ENCODE measurements around the gene FPR2.

The FPR2 gene
- total RNA-seq, result 0.67 to 223 (median 9.4) reads per million in 18 experiments

GRCh38 chr19:51760697-51761356 lies at the start of gene FPR2:
FPR2 (plus strand) TSS chr19:51761180; CDS start chr19:51768659, 7,479 bp downstream.
- no peak for DNase-seq

DNA sequence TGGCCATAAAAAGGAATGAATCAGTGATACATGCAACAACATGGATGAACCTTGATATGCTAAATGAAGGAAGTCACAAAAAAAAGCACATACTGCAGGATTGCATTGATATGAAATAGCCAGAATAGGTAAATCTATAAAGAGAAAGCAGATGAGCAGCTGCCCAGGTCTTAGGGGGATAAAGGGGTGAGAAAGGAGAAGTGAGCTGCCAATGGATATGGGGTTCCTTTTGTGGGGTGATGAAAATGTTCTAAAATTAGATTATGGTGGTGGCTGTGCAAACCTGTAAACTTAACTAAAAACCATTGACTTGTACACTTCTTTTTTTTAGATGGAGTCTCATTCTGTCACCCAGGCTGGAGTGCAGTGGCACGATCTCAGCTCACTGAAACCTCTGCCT lies 49.3 kb upstream of the FPR2 start:
- DNase-seq, result no peak

- DNase-seq, result peak; percentile 7 to 11
Measured at GRCh38 chr19:51712461-51713081, 48.4 kb upstream of the FPR2 start.

GRCh38 chr19:51713319-51714285 lies 47.4 kb upstream of the FPR2 start:
- no peak for DNase-seq

DNA sequence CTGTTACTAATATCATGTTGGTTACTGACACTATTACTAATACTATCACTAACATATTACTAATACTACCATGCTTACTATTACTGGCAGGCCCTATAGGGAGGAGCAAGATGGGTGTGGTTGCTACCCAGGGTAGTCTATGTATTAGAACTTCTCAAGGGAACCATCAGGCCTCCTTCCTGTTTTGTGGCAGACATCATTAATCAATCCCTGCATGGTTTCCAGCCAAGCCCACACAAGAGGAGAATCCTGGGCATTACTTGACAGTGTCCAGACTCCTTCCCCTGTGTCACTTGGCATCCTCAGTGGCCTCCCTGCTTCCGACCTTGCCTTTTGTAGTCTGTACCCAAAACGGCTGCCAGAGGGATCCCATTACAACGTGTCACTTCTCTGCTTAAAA lies 46.1 kb upstream of the FPR2 start:
- peak; percentile 37 to 57 for DNase-seq

- no peak for DNase-seq
Measured at GRCh38 chr19:51715850-51716249, 45.1 kb upstream of the FPR2 start.

DNA sequence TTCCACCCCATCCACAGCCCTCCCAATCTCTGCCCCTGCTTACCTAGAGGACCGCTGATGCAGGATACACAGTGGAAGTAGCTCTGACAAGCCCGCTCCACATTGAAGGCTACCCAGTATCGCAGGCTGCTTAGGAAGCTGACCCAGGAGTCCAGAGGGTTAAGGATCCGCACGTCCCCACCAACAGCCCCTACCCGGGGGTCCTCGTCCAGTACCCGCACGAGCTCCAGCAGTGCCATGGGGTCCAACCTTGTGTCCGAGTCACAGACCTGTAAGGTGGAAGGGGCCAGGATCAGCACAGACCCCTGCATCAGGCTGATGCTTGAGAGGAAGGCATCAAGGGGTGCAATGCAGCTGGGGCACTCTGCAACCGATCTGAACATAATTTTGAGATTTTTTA lies 44.1 kb upstream of the FPR2 start:
- no peak for DNase-seq

GRCh38 chr19:51719251-51719988 lies 41.6 kb upstream of the FPR2 start:
- no peak for DNase-seq

DNA sequence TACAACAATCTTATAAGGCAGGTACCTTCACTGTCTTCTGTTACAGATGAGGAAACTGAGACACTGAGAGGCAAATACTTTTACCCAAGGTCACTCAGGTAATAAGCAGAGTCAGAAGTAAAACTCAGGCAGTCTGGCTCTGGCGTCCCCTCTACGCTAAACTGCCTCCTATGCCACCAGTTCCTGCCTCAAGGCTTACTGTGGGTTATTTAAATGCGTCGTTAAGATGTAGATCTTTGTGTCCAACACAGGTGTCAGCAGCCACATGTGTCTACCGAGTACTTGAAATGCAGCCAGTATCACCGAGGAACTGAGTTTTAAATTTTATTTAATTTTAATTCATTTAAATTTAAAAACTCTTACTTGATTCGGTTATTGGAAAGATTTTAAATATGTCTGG lies 39.1 kb upstream of the FPR2 start:
- no peak for DNase-seq

DNA sequence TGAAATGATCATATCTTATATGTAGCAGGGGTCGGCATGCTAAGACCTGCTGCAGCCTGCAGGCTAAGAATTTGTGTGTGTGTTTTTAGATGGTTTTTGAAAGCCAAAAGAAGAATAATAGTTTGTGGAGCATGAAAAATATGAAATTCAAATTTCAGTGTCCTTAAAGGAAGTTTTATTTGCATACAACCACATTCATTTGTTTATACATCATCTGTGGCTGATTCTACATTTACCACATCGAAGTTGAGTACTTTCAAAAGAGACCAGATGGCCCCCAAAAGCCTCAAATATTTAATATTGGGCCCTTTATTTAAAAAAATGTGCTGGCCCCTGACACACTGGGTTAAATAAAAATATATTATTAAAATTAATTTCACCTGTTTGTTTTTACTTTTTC lies 38.5 kb upstream of the FPR2 start:
- DNase-seq, result no peak

GRCh38 chr19:51724543-51724942 lies 36.4 kb upstream of the FPR2 start:
- no peak for DNase-seq

- no peak for DNase-seq
Measured at GRCh38 chr19:51726049-51726448, 34.9 kb upstream of the FPR2 start.

- no peak for DNase-seq
Measured at GRCh38 chr19:51727349-51727880, 33.6 kb upstream of the FPR2 start.

DNA sequence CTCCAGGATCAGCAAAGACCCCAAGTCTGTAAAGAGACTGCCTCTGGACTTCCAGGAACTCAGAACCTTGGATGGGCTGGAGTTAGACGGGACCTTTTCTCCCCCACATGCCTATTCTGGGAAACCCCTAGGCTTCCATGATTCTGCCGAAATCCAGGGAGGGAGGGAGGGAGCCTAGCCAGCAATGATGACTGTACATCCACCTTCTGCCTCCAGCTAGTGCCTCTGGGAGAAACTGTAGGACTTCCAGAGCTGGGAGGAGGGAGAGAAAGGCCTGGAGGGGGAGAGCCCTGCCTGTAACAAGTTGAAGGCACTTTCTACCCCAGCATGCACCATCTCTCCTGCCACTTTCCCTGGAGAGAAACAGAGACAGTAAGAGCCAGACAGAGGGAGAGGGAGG lies 31.2 kb upstream of the FPR2 start:
- no peak for DNase-seq

- DNase-seq, result no peak
Measured at GRCh38 chr19:51733742-51734522, 27.0 kb upstream of the FPR2 start.

DNA sequence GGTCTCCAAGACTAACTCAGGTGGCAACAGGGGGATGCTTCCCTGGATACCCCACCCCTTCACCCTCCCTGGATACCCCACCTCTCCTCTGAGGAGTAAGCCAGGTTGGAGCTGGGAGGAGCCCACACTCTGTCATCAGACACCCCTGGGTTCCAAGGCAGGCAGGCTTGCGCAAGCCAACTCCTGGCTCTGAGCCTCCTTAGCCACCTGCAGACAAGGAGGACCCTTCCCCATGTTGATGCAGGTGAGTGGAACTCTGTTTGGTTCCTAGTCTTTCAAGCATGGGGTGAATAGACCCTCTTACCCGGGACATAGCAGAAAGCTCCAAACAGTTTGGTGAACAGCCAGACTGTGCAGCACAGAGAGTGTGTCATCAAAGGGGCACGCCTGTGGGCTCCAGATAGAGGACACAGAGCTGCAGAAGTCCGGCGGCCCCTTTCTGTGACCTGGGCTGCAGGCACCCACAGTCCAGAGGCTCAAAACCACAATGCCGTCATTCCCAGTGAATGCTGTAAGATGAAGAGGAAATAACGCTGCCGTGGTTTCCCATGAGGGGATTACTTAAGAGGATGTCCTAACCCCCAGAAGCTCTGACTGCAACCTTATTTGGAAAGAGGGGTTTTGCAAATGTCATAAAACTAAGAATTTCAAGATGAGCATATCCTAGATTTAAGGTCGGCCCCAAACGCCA lies 25.1 kb upstream of the FPR2 start:
- DNase-seq, result peak; percentile 98

- DNase-seq, result no peak
Measured at GRCh38 chr19:51737389-51737788, 23.6 kb upstream of the FPR2 start.

DNA sequence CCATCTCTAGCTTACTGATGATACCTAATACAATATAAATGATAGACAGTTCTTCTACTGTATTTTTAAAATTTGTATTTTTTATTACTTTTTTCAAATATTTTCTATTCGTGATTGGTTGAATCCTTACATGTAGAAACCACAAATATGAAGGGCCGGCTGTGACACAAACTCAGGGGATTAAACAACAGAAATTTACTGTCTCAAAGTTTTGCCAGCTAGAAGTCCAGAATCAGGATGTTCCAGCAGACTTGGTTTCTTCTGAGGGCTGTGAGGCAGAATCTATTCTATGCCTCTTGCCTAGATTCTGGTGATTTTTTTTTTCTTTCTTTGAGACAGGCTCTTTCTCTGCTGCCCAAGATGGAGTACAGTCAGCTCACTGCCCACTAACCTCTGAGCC lies 23.1 kb upstream of the FPR2 start:
- DNase-seq, result no peak

DNA sequence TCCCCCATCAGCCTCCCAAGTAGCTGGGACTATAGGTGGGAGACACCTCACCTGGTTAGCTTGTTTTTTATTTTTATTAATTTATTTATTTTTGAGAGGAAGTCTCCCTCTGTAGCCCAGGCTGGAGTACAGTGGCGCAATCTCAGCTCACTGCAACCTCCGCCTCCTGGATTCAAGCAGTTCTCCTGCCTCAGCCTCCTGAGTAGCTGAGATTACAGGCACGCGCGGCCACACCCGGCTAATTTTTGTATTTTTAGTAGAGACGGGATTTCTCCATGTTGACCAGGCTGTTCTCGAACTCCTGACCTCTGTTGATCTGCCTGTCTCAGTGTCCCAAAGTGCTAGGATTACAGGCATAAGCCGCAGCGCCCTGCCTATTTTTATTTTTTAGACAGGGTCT lies 22.5 kb upstream of the FPR2 start:
- peak in 1 of 2 donors; percentile 26 for DNase-seq

GRCh38 chr19:51739466-51740213 lies 21.3 kb upstream of the FPR2 start:
- DNase-seq, result no peak

All from inflammatory macrophage (primary cell).